GM18951 (cell line): ENCODE data around the gene PTPRN2.
"Not testable (repeated sequence)": the region's sequence is repeated elsewhere in the genome, so short reads cannot be mapped to it uniquely, and the experiment has no call there.

Experiments used
- POLR2A ChIP-seq: IDR thresholded peaks from 4 replicates; pipeline ENCODE4 v1.6.1; 2011; ENCODE audit warnings: mild to moderate bottlenecking; ENCODE audit not compliant: insufficient read length, insufficient read depth; ENCODE audit errors: extremely low read depth
- in situ Hi-C: fragments of 300-500 bp; cut with MboI; formaldehyde crosslinking; loops from one replicate; pipeline ENCODE4 v1.12.0; 2022; ENCODE audit warnings: low sequenced_read_pairs, mixed read lengths, inconsistent platforms; ENCODE audit not compliant: unreplicated experiment

The PTPRN2 gene

GRCh38 chr7:158392251-158392650 lies 195.4 kb downstream of the PTPRN2 start:
- TF ChIP-seq POLR2A: no peak

GRCh38 chr7:158391541-158391940 lies 196.1 kb downstream of the PTPRN2 start:
- in situ Hi-C loops: no loop called here
- TF ChIP-seq POLR2A: no peak

More at GRCh38 chr7:158392251-158392650, 195.4 kb downstream of the PTPRN2 start:
- in situ Hi-C loops: no loop called here

DNA sequence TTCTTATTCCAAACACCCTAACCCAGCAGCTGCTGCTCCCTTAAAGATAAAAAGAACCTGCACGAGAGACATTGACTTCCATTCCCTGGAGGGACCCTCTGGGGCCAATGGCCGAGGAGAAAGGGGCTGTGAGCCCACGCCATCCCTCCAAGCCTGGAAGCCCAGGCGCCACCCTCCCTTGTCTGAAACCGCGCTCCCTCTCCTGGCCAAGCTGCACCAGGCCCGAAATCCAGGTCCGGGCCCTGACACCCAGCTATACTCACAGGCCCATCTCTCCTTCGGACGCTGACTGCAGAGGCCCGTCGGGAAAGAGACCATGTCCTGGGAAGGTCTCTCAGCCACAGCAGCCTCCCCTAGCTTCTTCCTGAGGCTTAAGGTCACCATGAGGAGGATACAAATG lies 196.5 kb downstream of the PTPRN2 start:
- no peak for TF ChIP-seq POLR2A
- in situ Hi-C loops: no loop called here

- in situ Hi-C loops: no loop called here
- TF ChIP-seq POLR2A: no peak
Observed at GRCh38 chr7:158390460-158390859, 197.2 kb downstream of the PTPRN2 start.

- no peak for TF ChIP-seq POLR2A
- in situ Hi-C loops: no loop called here
Observed at GRCh38 chr7:158389514-158390425, 197.9 kb downstream of the PTPRN2 start.

DNA sequence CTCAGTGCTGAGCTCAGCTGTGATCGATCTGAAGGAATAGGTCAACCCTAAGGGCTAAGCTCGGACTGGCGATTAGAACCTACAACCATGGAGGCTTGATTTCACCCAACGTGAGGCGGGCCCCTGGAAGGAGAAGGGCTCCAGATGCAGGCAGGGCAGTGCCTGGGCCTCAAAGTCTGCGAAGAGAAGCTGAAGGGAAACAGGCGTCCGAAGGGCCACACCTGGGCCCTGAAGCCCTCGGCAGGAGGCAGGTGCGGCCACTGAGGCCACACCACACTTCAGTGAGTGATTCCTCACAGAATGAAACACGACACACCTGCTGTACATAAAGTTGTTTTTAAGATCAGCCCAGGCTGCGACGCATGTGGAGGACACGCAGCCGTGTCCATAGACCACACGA lies 198.7 kb downstream of the PTPRN2 start:
- in situ Hi-C loops: no loop called here
- no peak for TF ChIP-seq POLR2A

DNA sequence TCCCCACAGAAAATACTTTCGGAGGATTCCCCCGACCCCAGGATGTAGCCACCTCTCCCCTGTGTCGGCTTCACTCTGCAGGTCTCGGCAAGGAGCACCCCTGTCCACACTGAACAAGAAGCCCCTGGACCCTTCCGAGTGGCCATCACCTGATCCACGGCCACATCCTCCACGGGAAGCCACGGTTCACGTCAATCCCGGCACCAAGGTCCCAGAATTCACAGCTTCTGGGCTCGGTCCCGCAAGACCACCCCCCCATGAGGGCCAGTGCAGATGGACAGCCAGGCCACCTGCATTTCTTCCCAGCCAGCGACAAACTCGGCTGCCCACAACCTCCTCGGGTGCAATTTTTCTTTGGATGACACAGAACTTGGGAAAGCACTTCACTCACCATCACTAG lies 199.6 kb downstream of the PTPRN2 start:
- in situ Hi-C loops: no loop called here
- no peak for TF ChIP-seq POLR2A

DNA sequence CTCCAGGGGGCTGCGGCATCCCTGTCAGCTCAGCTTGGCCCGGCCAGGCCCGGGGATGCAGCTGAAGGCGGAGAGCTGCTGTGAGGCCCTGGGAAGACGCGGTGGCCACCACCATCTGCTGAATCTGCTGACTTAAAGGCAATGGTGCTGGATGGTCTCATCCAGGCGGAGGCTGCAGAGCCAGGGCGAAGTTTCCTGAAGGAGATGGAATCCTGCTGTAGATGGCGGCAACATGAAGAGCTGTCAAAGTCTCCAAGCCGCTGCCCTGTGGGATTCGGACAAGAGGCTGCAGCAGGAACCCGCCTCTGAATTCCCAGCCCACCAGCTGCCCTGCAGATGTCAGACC lies 200.1 kb downstream of the PTPRN2 start:
- in situ Hi-C loops: no loop called here
- TF ChIP-seq POLR2A: no peak

- no peak for TF ChIP-seq POLR2A
- in situ Hi-C loops: no loop called here
Observed at GRCh38 chr7:158386866-158387545, 200.6 kb downstream of the PTPRN2 start.

DNA sequence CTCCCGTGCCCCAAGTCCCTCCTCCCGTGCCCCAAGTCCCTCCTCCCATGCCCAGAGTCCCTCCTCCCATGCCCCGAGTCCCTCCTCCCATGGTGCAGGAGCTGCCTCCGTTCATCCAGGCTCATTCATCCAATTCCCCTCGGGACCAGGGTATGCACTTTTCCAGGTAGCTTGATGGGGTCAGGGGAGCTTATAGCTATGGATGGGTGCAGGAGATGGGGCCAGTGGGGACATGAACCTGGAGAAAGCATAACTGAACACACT lies 201.3 kb downstream of the PTPRN2 start:
- in situ Hi-C loops: no loop called here
- no peak for TF ChIP-seq POLR2A

- in situ Hi-C loops: not testable (repeated sequence)
Observed at GRCh38 chr7:158385496-158386354, 201.9 kb downstream of the PTPRN2 start.

GRCh38 chr7:158384746-158385145 lies 202.9 kb downstream of the PTPRN2 start:
- in situ Hi-C loops: no loop called here
- no peak for TF ChIP-seq POLR2A

DNA sequence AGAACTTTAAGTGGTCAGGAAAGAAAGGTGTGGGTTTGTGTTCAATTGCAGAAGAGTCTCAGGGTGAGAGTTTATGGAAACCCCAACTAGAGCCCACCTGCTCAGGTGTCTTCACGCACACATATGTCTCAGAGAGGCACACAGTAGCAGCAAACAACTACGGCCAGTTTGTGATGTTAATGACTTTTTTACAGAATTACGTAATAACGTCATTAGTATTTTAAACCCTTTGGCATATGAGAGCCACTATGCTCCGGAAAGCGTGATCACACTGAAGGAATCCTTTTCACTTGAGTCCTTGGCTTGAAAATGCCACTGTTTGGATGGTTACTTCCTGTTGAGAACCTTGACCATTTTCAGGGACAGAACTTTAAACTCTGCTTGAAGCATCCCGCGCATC lies 204.0 kb downstream of the PTPRN2 start:
- in situ Hi-C loops: no loop called here

More for the DNA sequence above, 204.0 kb downstream of the PTPRN2 start:
- TF ChIP-seq POLR2A: no peak
